Mesenchymal stem cell (in vitro differentiated cells and primary cell): ENCODE results near the gene TTC7B.

ENCODE experiments used
- DNase-seq: peaks from one replicate; pipeline ENCODE4 v3.0.0-alpha.2; 2013
- H2AFZ ChIP-seq: one replicate; pipeline ENCODE4 v1.6.1; 2013; ENCODE audit warnings: low read depth, mild to moderate bottlenecking, control low read depth, inconsistent platforms, low read length, moderate library complexity
- H2AK5ac ChIP-seq: 2 replicates; pipeline ENCODE4 v1.6.1; 2013; ENCODE audit warnings: low read length, moderate library complexity, mild to moderate bottlenecking, inconsistent platforms; ENCODE audit not compliant: severe bottlenecking
- H2BK120ac ChIP-seq: one replicate; pipeline ENCODE4 v1.6.1; 2013; ENCODE audit warnings: low read depth, mild to moderate bottlenecking, inconsistent platforms, low read length, moderate library complexity
- H2BK12ac ChIP-seq, 2 experiments: one replicate each; pipeline ENCODE4 v1.6.1; 2013; ENCODE audit warnings: inconsistent platforms in 2 of 2, low read length in 2 of 2, mild to moderate bottlenecking in 2 of 2, moderate library complexity in 2 of 2, control low read depth in 1 of 2
- H2BK15ac ChIP-seq: one replicate; pipeline ENCODE4 v1.6.1; 2013; ENCODE audit warnings: mild to moderate bottlenecking, low read depth, inconsistent platforms; ENCODE audit not compliant: poor library complexity, severe bottlenecking
- H2BK5ac ChIP-seq: 2 replicates; pipeline ENCODE4 v1.6.1; 2013; ENCODE audit warnings: low read depth, mild to moderate bottlenecking, low read length, control low read depth, inconsistent platforms; ENCODE audit not compliant: poor library complexity, severe bottlenecking
- H3K14ac ChIP-seq, 2 experiments: one replicate each; pipeline ENCODE4 v1.6.1; 2013; ENCODE audit warnings: inconsistent platforms in 2 of 2, low read length in 2 of 2, control low read depth in 1 of 2, mild to moderate bottlenecking in 1 of 2, moderate library complexity in 1 of 2
- H3K18ac ChIP-seq, 2 experiments: one replicate each; pipeline ENCODE4 v1.6.1; 2013; ENCODE audit warnings: inconsistent platforms in 2 of 2, low read length in 2 of 2, control low read depth in 1 of 2, low read depth in 1 of 2, mild to moderate bottlenecking in 1 of 2
- H3K23ac ChIP-seq, 2 experiments: one replicate each; pipeline ENCODE4 v1.6.1; 2013; ENCODE audit warnings: inconsistent platforms in 2 of 2, low read length in 2 of 2, mild to moderate bottlenecking in 2 of 2, moderate library complexity in 2 of 2, control low read depth in 1 of 2
- H3K27ac ChIP-seq: 2 replicates; pipeline ENCODE4 v1.5.1; 2013; ENCODE audit warnings: mild to moderate bottlenecking, moderate library complexity, low read length, control low read depth, inconsistent platforms; ENCODE audit not compliant: poor library complexity, severe bottlenecking
- H3K27me3 ChIP-seq, 2 experiments: 2 replicates each; pipeline versions ENCODE4 v1.6.1 to v1.7.0; 2013; ENCODE audit warnings: low read length in 2 of 2, mild to moderate bottlenecking in 2 of 2, moderate library complexity in 2 of 2, control low read depth in 1 of 2, inconsistent platforms in 1 of 2; ENCODE audit not compliant: control insufficient read depth in 1 of 2, insufficient read depth in 1 of 2
- H3K36me3 ChIP-seq, 2 experiments: 2 replicates each; pipeline versions ENCODE4 v1.6.1 to v1.7.0; 2013; ENCODE audit warnings: low read length in 2 of 2, control low read depth in 1 of 2, inconsistent platforms in 1 of 2, low read depth in 1 of 2, mild to moderate bottlenecking in 1 of 2; ENCODE audit not compliant: insufficient read depth in 2 of 2, control insufficient read depth in 1 of 2
- H3K4ac ChIP-seq, 2 experiments: one replicate each; pipeline ENCODE4 v1.6.1; 2013; ENCODE audit warnings: inconsistent platforms in 2 of 2, low read length in 2 of 2, mild to moderate bottlenecking in 2 of 2, moderate library complexity in 2 of 2, control low read depth in 1 of 2, low read depth in 1 of 2
- H3K4me1 ChIP-seq: 2 replicates; pipeline ENCODE4 v1.6.1; 2013; ENCODE audit warnings: low read depth, low read length, control low read depth; ENCODE audit not compliant: control insufficient read depth, insufficient read depth
- H3K4me2 ChIP-seq: 2 replicates; pipeline ENCODE4 v1.6.1; 2013; ENCODE audit warnings: low read length, mild to moderate bottlenecking, inconsistent platforms; ENCODE audit not compliant: poor library complexity, severe bottlenecking
- H3K4me3 ChIP-seq, 2 experiments: 2 replicates each; pipeline versions ENCODE4 v1.5.1 to v1.7.0; 2013; ENCODE audit warnings: low read length in 2 of 2, mild to moderate bottlenecking in 2 of 2, control low read depth in 1 of 2, low read depth in 1 of 2; ENCODE audit not compliant: insufficient read depth in 1 of 2
- H3K79me1 ChIP-seq: replicated peaks from 2 replicates; pipeline ENCODE4 v1.6.1; 2013; ENCODE audit warnings: mild to moderate bottlenecking, control low read depth, low read length, inconsistent platforms; ENCODE audit not compliant: poor library complexity, severe bottlenecking
- H3K9ac ChIP-seq: 2 replicates; pipeline ENCODE4 v1.7.0; 2013; ENCODE audit warnings: mild to moderate bottlenecking, low read length, moderate library complexity
- H3K9me3 ChIP-seq: 2 replicates; pipeline ENCODE4 v1.7.0; 2013; ENCODE audit warnings: mild to moderate bottlenecking, low read length; ENCODE audit not compliant: control insufficient read depth
- H4K8ac ChIP-seq: one replicate; pipeline ENCODE4 v1.6.1; 2013; ENCODE audit warnings: inconsistent platforms, mild to moderate bottlenecking, low read length, moderate library complexity
- H4K91ac ChIP-seq: one replicate; pipeline ENCODE4 v1.6.1; 2013; ENCODE audit warnings: mild to moderate bottlenecking, low read length, inconsistent platforms
- WGBS: methylation state at CpG from one replicate; pipeline ENCODE4 v1.1.7; 2013; ENCODE audit warnings: mixed read lengths; 5-methylcytosine and 5-hydroxymethylcytosine counted together

The TTC7B gene

DNA sequence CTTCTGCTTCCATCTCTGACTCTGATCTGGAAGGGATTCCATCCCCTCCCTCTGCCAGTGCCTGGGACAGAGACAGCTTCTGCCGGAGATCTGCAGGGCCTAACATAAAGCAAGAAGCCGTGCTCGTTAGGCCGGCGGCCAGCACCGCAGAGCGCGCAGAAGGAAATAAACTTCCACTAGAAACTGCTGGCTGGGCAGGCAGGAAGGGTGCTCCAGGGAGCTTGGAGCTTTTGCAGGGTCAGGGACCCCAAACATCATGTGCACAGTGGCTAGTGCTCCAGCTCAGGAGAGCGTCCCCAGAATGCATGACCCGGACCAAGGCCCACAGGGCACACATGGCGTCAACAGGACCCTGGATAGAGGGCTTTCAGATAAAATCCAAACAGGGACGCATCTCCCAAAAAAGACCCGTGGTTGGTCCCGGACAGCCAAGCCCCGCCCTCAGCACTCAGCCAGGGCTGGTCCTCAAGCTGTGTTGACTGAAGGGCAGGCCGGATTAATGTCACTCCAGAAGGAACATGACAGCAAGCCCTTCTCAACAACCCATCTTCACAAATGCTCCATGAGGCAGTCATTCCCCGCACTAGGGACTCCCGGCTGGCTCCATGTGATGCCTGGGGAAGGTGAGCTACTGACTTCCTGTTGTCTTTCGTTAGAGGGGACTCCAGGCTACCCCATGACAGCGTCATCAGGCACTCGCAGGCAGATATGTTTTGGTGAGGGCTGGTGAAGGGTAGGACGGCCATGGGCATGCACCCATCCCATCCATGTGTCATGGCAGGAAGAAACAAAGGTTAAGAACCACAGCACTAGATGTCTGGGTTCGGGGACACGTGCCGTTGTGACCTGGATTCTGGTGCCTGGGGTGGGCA lies 297.9 kb downstream of the TTC7B start:
- Histone ChIP-seq H3K36me3 (peaks cover 0 to 4% of the 10 kb centered on the region in 2 experiments), H2BK12ac (no peak overlapping the region), H2AFZ (no peak overlapping the region), H3K4me1 (peaks cover 20% of the 10 kb centered on the region), H2BK15ac (no peak overlapping the region), H3K14ac (no peak overlapping the region), H3K9me3 (peaks cover 4% of the 10 kb centered on the region), H3K4me3 (no peak overlapping the region), H3K4me2 (no peak overlapping the region), H3K79me1 (no peaks in the 10 kb centered on the region), H3K23ac (no peak overlapping the region), H2AK5ac (no peak overlapping the region), H3K27me3 (peaks cover 18 to 65% of the 10 kb centered on the region in 2 experiments), H3K9ac (no peak overlapping the region), H3K27ac (no peak overlapping the region), H3K18ac (no peak overlapping the region), H4K91ac (no peak overlapping the region), H4K8ac (no peak overlapping the region), H2BK5ac (no peak overlapping the region), H2BK120ac (no peak overlapping the region), H3K4ac (no peak overlapping the region)
- no peak for DNase-seq
- WGBS, result 85% methylated on average over 25 of the region's 25 CpGs

DNA sequence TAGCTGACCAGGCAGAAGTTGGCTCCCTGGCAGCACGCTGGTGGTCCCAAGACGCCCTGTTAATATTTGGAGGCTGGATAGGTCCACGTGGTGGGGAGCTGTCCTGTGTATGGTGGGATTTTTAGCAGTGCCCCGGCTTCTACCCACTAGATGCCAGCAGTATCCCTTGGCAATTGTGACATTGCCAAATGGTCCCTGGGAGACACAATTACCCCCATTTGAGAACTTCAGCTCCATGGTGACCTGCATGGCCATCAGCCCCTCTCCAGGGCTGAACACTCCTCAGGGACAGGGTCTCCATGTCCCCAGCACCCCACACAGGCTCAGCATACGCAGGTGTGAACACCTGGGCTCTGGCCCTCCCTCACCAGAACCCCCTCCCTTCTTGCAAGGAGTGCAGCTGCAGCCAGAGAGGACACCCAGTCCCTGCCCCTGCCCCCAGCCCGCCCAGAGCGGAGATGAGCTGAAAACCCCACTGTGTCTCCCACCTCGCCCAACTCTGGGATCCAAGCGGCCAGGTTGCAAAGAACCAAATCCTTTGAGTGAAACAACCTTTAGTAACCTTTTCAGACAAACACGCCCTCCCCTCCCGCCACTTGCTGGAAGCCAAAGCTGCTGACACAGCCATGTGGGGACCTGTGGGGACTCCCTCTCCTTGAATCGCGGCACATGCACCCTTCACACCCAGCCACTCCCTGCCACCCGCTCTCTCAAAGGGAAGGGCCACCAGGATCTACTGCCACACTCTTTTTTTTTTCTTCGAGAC lies 299.0 kb downstream of the TTC7B start:
- Histone ChIP-seq H2BK5ac (no peak overlapping the region), H3K18ac (no peak overlapping the region), H3K27ac (no peak overlapping the region), H2AFZ (no peak overlapping the region), H4K8ac (no peak overlapping the region), H2BK15ac (no peak overlapping the region), H3K4ac (no peak overlapping the region), H3K79me1 (no peaks in the 10 kb centered on the region), H2AK5ac (no peak overlapping the region), H2BK12ac (no peak overlapping the region), H3K23ac (no peak overlapping the region), H3K9me3 (peaks cover 4% of the 10 kb centered on the region), H3K4me3 (no peak overlapping the region), H3K27me3 (peaks cover 18 to 58% of the 10 kb centered on the region in 2 experiments), H2BK120ac (no peak overlapping the region), H4K91ac (no peak overlapping the region), H3K36me3 (peaks cover 0 to 2% of the 10 kb centered on the region in 2 experiments), H3K4me1 (peaks cover 13% of the 10 kb centered on the region), H3K4me2 (no peak overlapping the region), H3K14ac (no peak overlapping the region), H3K9ac (no peak overlapping the region)
- no peak for DNase-seq
- 86% methylated on average over 14 of the region's 15 CpGs for WGBS

DNA sequence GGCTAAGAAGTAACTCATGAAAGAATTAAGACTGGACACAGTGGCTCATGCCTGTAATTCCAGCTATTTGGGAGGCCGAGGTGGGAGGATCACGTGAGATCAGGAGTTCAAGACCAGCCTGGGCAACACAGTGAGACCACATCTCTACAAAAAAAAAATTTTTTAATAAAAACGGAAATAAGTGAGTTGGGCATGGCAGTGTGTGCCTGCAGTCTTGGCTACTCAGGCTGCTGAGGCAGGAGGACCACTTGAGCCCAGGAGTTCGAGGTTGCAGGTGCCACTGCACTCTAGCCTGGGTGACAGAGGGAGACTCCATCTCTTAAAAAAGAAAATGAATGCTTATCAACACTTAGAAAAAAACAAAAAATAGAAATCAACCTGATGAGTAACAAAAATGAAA lies 301.7 kb downstream of the TTC7B start:
- Histone ChIP-seq H4K91ac (no peak overlapping the region), H3K9me3 (peaks cover 3% of the 10 kb centered on the region), H3K9ac (no peak overlapping the region), H3K36me3 (no peaks in the 10 kb centered on the region), H2BK5ac (no peak overlapping the region), H3K23ac (no peak overlapping the region), H3K4me1 (peaks cover 4% of the 10 kb centered on the region), H2AK5ac (no peak overlapping the region), H3K4me3 (no peak overlapping the region), H3K4ac (no peak overlapping the region), H3K4me2 (no peak overlapping the region), H3K18ac (no peak overlapping the region), H3K14ac (no peak overlapping the region), H2BK12ac (no peak overlapping the region), H3K79me1 (no peaks in the 10 kb centered on the region), H2AFZ (no peak overlapping the region), H2BK15ac (no peak overlapping the region), H2BK120ac (no peak overlapping the region), H4K8ac (no peak overlapping the region), H3K27me3 (peaks cover 9 to 45% of the 10 kb centered on the region in 2 experiments), H3K27ac (no peak overlapping the region)
- 73% methylated on average over 3 of the region's 4 CpGs for WGBS
- no peak for DNase-seq

DNA sequence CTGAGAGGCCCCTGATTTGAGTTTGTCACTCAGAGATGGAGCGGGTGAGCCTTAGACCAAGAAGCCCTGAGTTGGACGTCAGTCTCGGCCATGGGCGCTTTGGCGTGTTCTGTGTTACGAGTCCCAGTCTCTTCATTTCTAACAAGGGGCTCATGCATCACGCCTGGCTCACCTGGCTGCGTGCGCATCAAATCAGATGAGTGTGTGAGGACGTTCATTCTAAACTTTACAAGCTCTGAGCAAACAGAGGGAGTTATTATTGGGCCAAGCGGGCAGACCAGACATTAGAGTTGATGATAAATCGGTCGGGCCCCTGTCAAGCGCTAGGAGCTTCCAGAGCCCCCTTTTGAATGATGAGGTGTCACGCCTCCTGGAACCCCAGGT lies 302.2 kb downstream of the TTC7B start:
- H2BK5ac ChIP-seq, result no peak overlapping the region
- no peak overlapping the region for H3K18ac ChIP-seq
- no peak overlapping the region for H4K91ac ChIP-seq
- no peak overlapping the region for H3K4me3 ChIP-seq
- no peak overlapping the region for H4K8ac ChIP-seq
- peaks cover 9 to 45% of the 10 kb centered on the region in 2 experiments for H3K27me3 ChIP-seq
- WGBS, result 92% methylated on average over 14 of the region's 15 CpGs
- H2AFZ ChIP-seq, result no peak overlapping the region
- no peaks in the 10 kb centered on the region for H3K36me3 ChIP-seq
- no peak overlapping the region for H3K14ac ChIP-seq
- H3K27ac ChIP-seq, result no peak overlapping the region
- peaks cover 4% of the 10 kb centered on the region for H3K4me1 ChIP-seq
- no peak overlapping the region for H2BK12ac ChIP-seq
- H3K9me3 ChIP-seq, result no peaks in the 10 kb centered on the region
- no peak overlapping the region for H2AK5ac ChIP-seq
- no peak for DNase-seq
- H3K23ac ChIP-seq, result no peak overlapping the region
- no peak overlapping the region for H3K4me2 ChIP-seq
- H3K4ac ChIP-seq, result no peak overlapping the region
- no peaks in the 10 kb centered on the region for H3K79me1 ChIP-seq
- no peak overlapping the region for H2BK120ac ChIP-seq
- no peak overlapping the region for H3K9ac ChIP-seq
- no peak overlapping the region for H2BK15ac ChIP-seq
